WI38 (cell line): Measurements from ENCODE around the gene TUT7.

ENCODE experiments used
- H3K4me3 ChIP-seq: 2 replicates; pipeline ENCODE4 v1.5.1; 2011; ENCODE audit warnings: low read depth, mild to moderate bottlenecking, control low read depth, low read length
- CTCF ChIP-seq: IDR thresholded peaks from 2 replicates; pipeline ENCODE4 v1.5.1; 2012; ENCODE audit warnings: low read depth, mild to moderate bottlenecking, control low read depth, low read length

TUT7 gene

GRCh38 chr9:86355814-86356213, 1.6 kb upstream of the TUT7 start:
- no peak overlapping the region for H3K4me3 ChIP-seq
- TF ChIP-seq CTCF, result no peak

- peak overlapping the region; percentile 98 for H3K4me3 ChIP-seq
- no peak for TF ChIP-seq CTCF
Measured at GRCh38 chr9:86354818-86355309, 654 bp upstream of the TUT7 start.

GRCh38 chr9:86353655-86354010, 577 bp downstream of the TUT7 start:
- TF ChIP-seq CTCF, result no peak
- H3K4me3 ChIP-seq, result peak overlapping the region; percentile 98

- TF ChIP-seq CTCF, result no peak
- peak overlapping the region; percentile 98 for H3K4me3 ChIP-seq
Measured at GRCh38 chr9:86352440-86353077, 1.7 kb downstream of the TUT7 start.

GRCh38 chr9:86351880-86352279, 2.3 kb downstream of the TUT7 start:
- TF ChIP-seq CTCF, result no peak
- no peak overlapping the region for H3K4me3 ChIP-seq

GRCh38 chr9:86350006-86350760, 4.0 kb downstream of the TUT7 start:
- TF ChIP-seq CTCF, result no peak
- no peak overlapping the region for H3K4me3 ChIP-seq

- no peak overlapping the region for H3K4me3 ChIP-seq
- TF ChIP-seq CTCF, result no peak
Measured at GRCh38 chr9:86349271-86349670, 4.9 kb downstream of the TUT7 start.
